ENCODE measurements around the gene SPRR2E.

The SPRR2E gene

DNA sequence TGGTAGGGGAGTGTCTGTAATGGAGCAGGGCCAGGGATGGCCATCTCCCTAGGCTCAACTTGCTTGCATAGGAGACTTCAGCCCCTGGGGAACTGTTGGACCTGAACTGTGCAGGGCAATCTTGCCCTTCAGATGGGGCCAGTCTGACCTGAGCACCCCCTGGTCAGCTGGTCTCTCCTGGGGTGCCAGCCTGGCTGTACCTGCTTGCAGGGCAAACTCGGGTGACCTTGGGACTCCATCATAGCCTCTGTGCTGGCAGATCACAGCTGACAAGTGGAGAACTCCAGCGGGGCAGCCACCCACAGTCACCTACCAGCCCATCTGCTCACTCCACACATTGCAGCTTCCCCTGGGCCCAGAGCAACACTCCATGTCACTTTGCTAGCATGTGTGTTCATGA, 45.1 kb downstream of the SPRR2E start:
- no peak for TF ChIP-seq EZH2 (IDR thresholded peaks at IDR 0.05; ENCODE audit: borderline replicate concordance, low read depth, low read length, severe bottlenecking)
- TF ChIP-seq, protein P1, sequence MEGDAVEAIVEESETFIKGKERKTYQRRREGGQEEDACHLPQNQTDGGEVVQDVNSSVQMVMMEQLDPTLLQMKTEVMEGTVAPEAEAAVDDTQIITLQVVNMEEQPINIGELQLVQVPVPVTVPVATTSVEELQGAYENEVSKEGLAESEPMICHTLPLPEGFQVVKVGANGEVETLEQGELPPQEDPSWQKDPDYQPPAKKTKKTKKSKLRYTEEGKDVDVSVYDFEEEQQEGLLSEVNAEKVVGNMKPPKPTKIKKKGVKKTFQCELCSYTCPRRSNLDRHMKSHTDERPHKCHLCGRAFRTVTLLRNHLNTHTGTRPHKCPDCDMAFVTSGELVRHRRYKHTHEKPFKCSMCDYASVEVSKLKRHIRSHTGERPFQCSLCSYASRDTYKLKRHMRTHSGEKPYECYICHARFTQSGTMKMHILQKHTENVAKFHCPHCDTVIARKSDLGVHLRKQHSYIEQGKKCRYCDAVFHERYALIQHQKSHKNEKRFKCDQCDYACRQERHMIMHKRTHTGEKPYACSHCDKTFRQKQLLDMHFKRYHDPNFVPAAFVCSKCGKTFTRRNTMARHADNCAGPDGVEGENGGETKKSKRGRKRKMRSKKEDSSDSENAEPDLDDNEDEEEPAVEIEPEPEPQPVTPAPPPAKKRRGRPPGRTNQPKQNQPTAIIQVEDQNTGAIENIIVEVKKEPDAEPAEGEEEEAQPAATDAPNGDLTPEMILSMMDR (IDR thresholded peaks at IDR 0.05; ENCODE audit: borderline replicate concordance, extremely low read depth, low read length, poor library complexity, severe bottlenecking): no peak
- Histone ChIP-seq H4K20me1 (ENCODE audit: insufficient read depth, low read length) (no peaks in the 10 kb centered on the region), H3K36me3 (ENCODE audit: insufficient read depth, low read length) (no peaks in the 10 kb centered on the region), H3K9me3 (ENCODE audit: insufficient read depth, low read length, severe bottlenecking) (no peaks in the 10 kb centered on the region), H2AFZ (ENCODE audit: low read depth, low read length) (no peak overlapping the region), H3K4me1 (ENCODE audit: insufficient read depth, low read length) (no peaks in the 10 kb centered on the region), H3K9ac (ENCODE audit: low read depth, low read length) (no peak overlapping the region), H3K79me2 (ENCODE audit: insufficient read depth, low read length) (no peaks in the 10 kb centered on the region), H3K4me3 (ENCODE audit: low read depth in 1 of 2, low read length in 2 of 2) (no peak overlapping the region), H3K27me3 (ENCODE audit: insufficient read depth, low read length, poor library complexity) (peaks cover 5% of the 10 kb centered on the region), H3K4me2 (ENCODE audit: insufficient read depth, low read length) (no peak overlapping the region), H3K27ac (ENCODE audit: low read length) (no peak overlapping the region)
- DNase-seq: no peak
- no peak for ATAC-seq (ENCODE audit: insufficient read depth, low read depth)
